SK-N-SH (cell line): ENCODE data around the gene OS9. TPM values are rescaled to one million over a fixed set of nuclear protein-coding genes. Genes with fewer than 3 reads are reported as not detected.

Source experiments
- CTCF ChIA-PET: fragments of 300-600, 350-600 bp; formaldehyde crosslinking; extraction: SDS; loops from one replicate; lab custom pipeline; 2021; lab: Yijun Ruan, JAX
- POLR2A ChIA-PET: fragments of 350-600 bp; sonication (Branson Sonifier 250); formaldehyde crosslinking; extraction: SDS; loops from one replicate; lab custom pipeline; 2020; ENCODE audit warnings: antibody characterized with exemption, inconsistent platforms; lab: Yijun Ruan, JAX
- DNase-seq: peaks from one replicate; pipeline ENCODE4 v3.0.0; 2012
- H2AFZ ChIP-seq: fragments of 200-600 bp; sonication (generic); 2 replicates; pipeline ENCODE4 v1.8.1; 2016; ENCODE audit warnings: antibody characterized with exemption, mild to moderate bottlenecking, low read depth
- H3F3A ChIP-seq: fragments of 200-600 bp; sonication (generic); replicated peaks from 2 replicates; pipeline ENCODE3; 2016; ENCODE audit warnings: antibody characterized with exemption, mild to moderate bottlenecking; ENCODE audit not compliant: insufficient read depth
- H3K27ac ChIP-seq, 2 experiments: fragments of 200-500 bp in 1 of 2; fragments of 200-600 bp in 1 of 2; sonication (Bioruptor generic) in 1 of 2; sonication (generic), shearing (Covaris generic) in 1 of 2; 2 replicates each; pipeline versions ENCODE4 v1.5.1 to v1.6.1; 2014 to 2016; ENCODE audit warnings: low read depth in 2 of 2, inconsistent platforms in 1 of 2, low read length in 1 of 2, mild to moderate bottlenecking in 1 of 2, mixed read lengths in 1 of 2
- H3K27me3 ChIP-seq: fragments of 200-600 bp; sonication (generic), shearing (Covaris generic); 2 replicates; pipeline ENCODE4 v1.6.1; 2016; ENCODE audit warnings: mixed run types; ENCODE audit not compliant: insufficient read depth
- H3K36me3 ChIP-seq, 2 experiments: fragments of 200-500 bp in 1 of 2; fragments of 200-600 bp in 1 of 2; sonication (Bioruptor generic) in 1 of 2; sonication (generic) in 1 of 2; replicated peaks in 1 of 2; 2 replicates each; pipeline versions ENCODE3 to v1.5.1; 2014 to 2016; ENCODE audit warnings: low read length in 1 of 2, mild to moderate bottlenecking in 1 of 2; ENCODE audit not compliant: insufficient read depth in 2 of 2, control insufficient read depth in 1 of 2
- H3K4me1 ChIP-seq, 2 experiments: fragments of 200-500 bp in 1 of 2; fragments of 200-600 bp in 1 of 2; sonication (Bioruptor generic) in 1 of 2; sonication (generic), shearing (Covaris generic) in 1 of 2; 2 replicates each; pipeline versions ENCODE4 v1.5.1 to v1.6.1; 2014 to 2016; ENCODE audit warnings: low read depth in 1 of 2, low read length in 1 of 2, mixed run types in 1 of 2; ENCODE audit not compliant: insufficient read depth in 2 of 2, control insufficient read depth in 1 of 2
- H3K4me2 ChIP-seq: fragments of 200-600 bp; sonication (generic), shearing (Covaris generic); 2 replicates; pipeline ENCODE4 v1.6.1; 2017; ENCODE audit warnings: mixed run types
- H3K4me3 ChIP-seq, 2 experiments: fragments of 200-500 bp in 1 of 2; fragments of 200-600 bp in 1 of 2; sonication (Bioruptor generic) in 1 of 2; sonication (generic), shearing (Covaris generic) in 1 of 2; 2 replicates each; pipeline versions ENCODE4 v1.5.1 to v1.8.1; 2014 to 2016; ENCODE audit warnings: low read depth in 2 of 2, inconsistent platforms in 1 of 2, low read length in 1 of 2, mild to moderate bottlenecking in 1 of 2, mixed read lengths in 1 of 2, moderate library complexity in 1 of 2
- H3K79me2 ChIP-seq: fragments of 200-600 bp; sonication (generic); 2 replicates; pipeline ENCODE4 v1.8.1; 2017; ENCODE audit warnings: mild to moderate bottlenecking; ENCODE audit not compliant: insufficient read depth
- H3K9ac ChIP-seq: fragments of 200-600 bp; sonication (generic); 2 replicates; pipeline ENCODE4 v1.6.1; 2017; ENCODE audit warnings: mixed run types
- H3K9me2 ChIP-seq: fragments of 200-600 bp; sonication (generic); 2 replicates; pipeline ENCODE4 v1.6.1; 2017; ENCODE audit warnings: mixed run types
- H3K9me3 ChIP-seq: fragments of 200-600 bp; sonication (generic); 2 replicates; pipeline ENCODE4 v1.6.1; 2017; ENCODE audit warnings: mixed run types, mild to moderate bottlenecking, moderate library complexity
- H4K20me1 ChIP-seq: fragments of 200-600 bp; sonication (generic); 2 replicates; pipeline ENCODE4 v1.6.1; 2017; ENCODE audit warnings: mild to moderate bottlenecking, mixed run types; ENCODE audit not compliant: insufficient read depth
- EZH2phosphoT487 ChIP-seq: fragments of 200-600 bp; sonication (generic); IDR thresholded peaks from 2 replicates; pipeline ENCODE4 v1.6.1; 2017; ENCODE audit warnings: low read depth, mixed run types, mild to moderate bottlenecking, antibody characterized with exemption, moderate library complexity, borderline replicate concordance
- FOXJ3 ChIP-seq: sonication (generic); formaldehyde crosslinking; IDR thresholded peaks from 2 replicates; pipeline ENCODE4 v1.5.1; 2020; ENCODE audit warnings: mild to moderate bottlenecking, missing genetic modification reagents
- GABPA ChIP-seq: IDR thresholded peaks from 2 replicates; pipeline ENCODE4 v1.4.0; 2012; ENCODE audit warnings: low read depth, mild to moderate bottlenecking
- MEF2A ChIP-seq: IDR thresholded peaks from 2 replicates; pipeline ENCODE4 v1.4.0; 2012; ENCODE audit warnings: low read depth, borderline replicate concordance
- MXI1 ChIP-seq: IDR thresholded peaks from 2 replicates; pipeline ENCODE4 v1.6.1; 2012; ENCODE audit warnings: mild to moderate bottlenecking, low read depth, low read length, improper control_type of control experiment
- NRF1 ChIP-seq: IDR thresholded peaks from 2 replicates; pipeline ENCODE4 v1.6.1; 2012; ENCODE audit warnings: low read depth, mild to moderate bottlenecking, low read length
- RCOR1 ChIP-seq: fragments of 150-350 bp; IDR thresholded peaks from 2 replicates; pipeline ENCODE4 v1.6.1; 2017; ENCODE audit warnings: antibody characterized with exemption, low read length
- TAF1 ChIP-seq: IDR thresholded peaks from 2 replicates; pipeline ENCODE4 v1.6.1; 2012; ENCODE audit warnings: low read depth, mild to moderate bottlenecking, low read length, moderate library complexity, borderline replicate concordance
- TCF12 ChIP-seq: IDR thresholded peaks from 2 replicates; pipeline ENCODE4 v1.4.0; 2012
- WGBS: methylation state at CpG from one replicate; pipeline ENCODE4 v1.1.6; 2017; ENCODE audit warnings: low lambda C conversion rate; 5-methylcytosine and 5-hydroxymethylcytosine counted together
- polyA plus RNA-seq, 3 experiments: library from polyadenylated mRNA; depleted of rRNA; stranded (reverse); fragments of >200 nt; gene quantifications; 2 replicates each; pipeline ENCODE4 v1.2.3, GENCODE V29; 2012
- TF ChIP-seq, protein P1 (sequence below): IDR thresholded peaks from 2 replicates; pipeline ENCODE4 v1.4.0; 2012; ENCODE audit warnings: low read depth, borderline replicate concordance
- TF ChIP-seq, protein P2 (sequence below): IDR thresholded peaks from 2 replicates; pipeline ENCODE4 v1.6.1; 2012; ENCODE audit warnings: mild to moderate bottlenecking, low read depth, low read length, moderate library complexity
- TF ChIP-seq, protein P3 (sequence below): IDR thresholded peaks from 2 replicates; pipeline ENCODE4 v1.4.0; 2012; ENCODE audit warnings: low read depth, borderline replicate concordance
- TF ChIP-seq, protein P4 (sequence below): fragments of 150-350 bp; IDR thresholded peaks from 2 replicates; pipeline ENCODE4 v1.6.1; 2016; ENCODE audit warnings: mild to moderate bottlenecking, low read depth, low read length

Gene OS9
- polyA plus RNA-seq, 1 of the 3 experiments (the other 2 are of a cell fraction), result 280 TPM

DNA sequence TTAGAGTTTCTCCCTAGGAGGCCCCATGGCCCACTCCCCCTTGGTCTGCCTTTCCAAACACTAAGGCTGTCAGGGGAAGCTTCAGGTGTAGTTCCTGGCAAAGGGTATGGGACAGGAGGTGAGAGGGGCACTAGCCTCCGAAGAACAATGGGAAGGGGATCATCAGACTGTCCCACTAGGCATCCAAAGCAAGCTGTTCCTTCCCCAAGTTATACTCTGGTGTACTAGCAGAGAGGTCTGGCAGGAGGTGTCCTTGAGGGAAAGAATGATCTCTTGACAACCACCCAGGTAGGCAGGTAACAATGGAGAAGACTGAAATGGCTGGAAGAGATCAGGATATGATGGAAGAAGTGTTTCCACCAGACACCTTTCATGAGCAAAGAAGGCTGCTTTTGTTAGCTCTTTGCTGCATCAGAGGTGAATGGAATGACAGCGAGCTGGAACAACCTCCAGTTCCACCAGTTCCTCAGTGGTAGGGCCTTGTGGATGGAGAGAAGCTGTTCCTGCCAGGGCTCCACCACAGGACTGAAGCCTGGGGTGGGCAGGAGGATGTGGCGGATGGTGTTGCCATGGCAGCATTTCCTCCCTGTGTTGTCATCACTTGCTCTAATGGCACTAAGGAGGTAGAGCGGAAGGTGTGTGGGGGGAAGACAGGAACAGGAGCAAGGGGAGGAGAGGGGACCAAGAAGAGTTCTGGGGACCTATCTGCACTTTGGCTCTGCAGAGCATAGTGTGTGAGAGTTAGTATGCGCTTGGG, 46.9 kb downstream of the OS9 start:
- peaks cover 0 to 32% of the 10 kb centered on the region in 2 experiments; a peak in 2 of 4 replicates for H3K4me1 ChIP-seq
- ChIA-PET POLR2A (no interaction called here), CTCF (interaction anchor here (1.0 to 2.2 kb wide), 4 partner anchors 15 to 157 kb away, joined by 3 to 7 read pairs (median 5); partner anchors contain the start of gene B4GALNT1)
- no peaks in the 10 kb centered on the region for H3K27me3 ChIP-seq
- H4K20me1 ChIP-seq, result no peaks in the 10 kb centered on the region
- peaks cover 16% of the 10 kb centered on the region for H3F3A ChIP-seq
- H2AFZ ChIP-seq, result no peak overlapping the region
- no peak for DNase-seq
- H3K79me2 ChIP-seq, result no peaks in the 10 kb centered on the region; the same call in 1 of the 2 replicates
- no peak overlapping the region for H3K4me3 ChIP-seq
- H3K4me2 ChIP-seq, result no peak overlapping the region
- H3K9me2 ChIP-seq, result no peaks in the 10 kb centered on the region
- no peak overlapping the region for H3K9ac ChIP-seq
- no peaks in the 10 kb centered on the region for H3K36me3 ChIP-seq
- 90% methylated on average over 4 of the region's 5 CpGs for WGBS
- no peak overlapping the region for H3K27ac ChIP-seq
- H3K9me3 ChIP-seq, result no peaks in the 10 kb centered on the region
- TF ChIP-seq, protein P1, sequence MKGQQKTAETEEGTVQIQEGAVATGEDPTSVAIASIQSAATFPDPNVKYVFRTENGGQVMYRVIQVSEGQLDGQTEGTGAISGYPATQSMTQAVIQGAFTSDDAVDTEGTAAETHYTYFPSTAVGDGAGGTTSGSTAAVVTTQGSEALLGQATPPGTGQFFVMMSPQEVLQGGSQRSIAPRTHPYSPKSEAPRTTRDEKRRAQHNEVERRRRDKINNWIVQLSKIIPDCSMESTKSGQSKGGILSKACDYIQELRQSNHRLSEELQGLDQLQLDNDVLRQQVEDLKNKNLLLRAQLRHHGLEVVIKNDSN, result no peak
- no peak for TF ChIP-seq TCF12
- TF ChIP-seq MEF2A, result no peak
- TF ChIP-seq, protein P2, sequence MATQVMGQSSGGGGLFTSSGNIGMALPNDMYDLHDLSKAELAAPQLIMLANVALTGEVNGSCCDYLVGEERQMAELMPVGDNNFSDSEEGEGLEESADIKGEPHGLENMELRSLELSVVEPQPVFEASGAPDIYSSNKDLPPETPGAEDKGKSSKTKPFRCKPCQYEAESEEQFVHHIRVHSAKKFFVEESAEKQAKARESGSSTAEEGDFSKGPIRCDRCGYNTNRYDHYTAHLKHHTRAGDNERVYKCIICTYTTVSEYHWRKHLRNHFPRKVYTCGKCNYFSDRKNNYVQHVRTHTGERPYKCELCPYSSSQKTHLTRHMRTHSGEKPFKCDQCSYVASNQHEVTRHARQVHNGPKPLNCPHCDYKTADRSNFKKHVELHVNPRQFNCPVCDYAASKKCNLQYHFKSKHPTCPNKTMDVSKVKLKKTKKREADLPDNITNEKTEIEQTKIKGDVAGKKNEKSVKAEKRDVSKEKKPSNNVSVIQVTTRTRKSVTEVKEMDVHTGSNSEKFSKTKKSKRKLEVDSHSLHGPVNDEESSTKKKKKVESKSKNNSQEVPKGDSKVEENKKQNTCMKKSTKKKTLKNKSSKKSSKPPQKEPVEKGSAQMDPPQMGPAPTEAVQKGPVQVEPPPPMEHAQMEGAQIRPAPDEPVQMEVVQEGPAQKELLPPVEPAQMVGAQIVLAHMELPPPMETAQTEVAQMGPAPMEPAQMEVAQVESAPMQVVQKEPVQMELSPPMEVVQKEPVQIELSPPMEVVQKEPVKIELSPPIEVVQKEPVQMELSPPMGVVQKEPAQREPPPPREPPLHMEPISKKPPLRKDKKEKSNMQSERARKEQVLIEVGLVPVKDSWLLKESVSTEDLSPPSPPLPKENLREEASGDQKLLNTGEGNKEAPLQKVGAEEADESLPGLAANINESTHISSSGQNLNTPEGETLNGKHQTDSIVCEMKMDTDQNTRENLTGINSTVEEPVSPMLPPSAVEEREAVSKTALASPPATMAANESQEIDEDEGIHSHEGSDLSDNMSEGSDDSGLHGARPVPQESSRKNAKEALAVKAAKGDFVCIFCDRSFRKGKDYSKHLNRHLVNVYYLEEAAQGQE, result no peak
- TF ChIP-seq FOXJ3, result no peak
- no peak for TF ChIP-seq RCOR1
- no peak for TF ChIP-seq GABPA

DNA sequence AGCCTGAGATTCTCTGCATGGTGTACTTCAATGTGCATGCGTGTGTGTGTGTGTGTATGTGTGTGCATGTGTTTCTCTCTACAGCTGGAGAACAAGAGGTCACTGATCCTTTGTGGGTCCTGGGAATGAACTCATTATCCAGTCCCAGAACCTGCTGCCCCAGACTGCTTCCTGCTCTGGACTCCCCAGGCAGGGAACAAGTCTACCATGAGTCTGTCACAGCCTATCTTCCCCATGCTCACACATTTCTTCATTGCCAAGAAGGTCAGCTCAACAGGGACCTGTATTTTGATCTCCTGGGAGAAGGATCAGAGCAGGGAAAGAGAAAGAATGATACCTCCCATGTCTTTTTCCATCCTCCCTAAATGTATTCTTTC, 47.5 kb downstream of the OS9 start:
- H3K9ac ChIP-seq, result no peak overlapping the region
- POLR2A ChIA-PET, result no interaction called here
- no peak for TF ChIP-seq TAF1
- TF ChIP-seq, protein P3, sequence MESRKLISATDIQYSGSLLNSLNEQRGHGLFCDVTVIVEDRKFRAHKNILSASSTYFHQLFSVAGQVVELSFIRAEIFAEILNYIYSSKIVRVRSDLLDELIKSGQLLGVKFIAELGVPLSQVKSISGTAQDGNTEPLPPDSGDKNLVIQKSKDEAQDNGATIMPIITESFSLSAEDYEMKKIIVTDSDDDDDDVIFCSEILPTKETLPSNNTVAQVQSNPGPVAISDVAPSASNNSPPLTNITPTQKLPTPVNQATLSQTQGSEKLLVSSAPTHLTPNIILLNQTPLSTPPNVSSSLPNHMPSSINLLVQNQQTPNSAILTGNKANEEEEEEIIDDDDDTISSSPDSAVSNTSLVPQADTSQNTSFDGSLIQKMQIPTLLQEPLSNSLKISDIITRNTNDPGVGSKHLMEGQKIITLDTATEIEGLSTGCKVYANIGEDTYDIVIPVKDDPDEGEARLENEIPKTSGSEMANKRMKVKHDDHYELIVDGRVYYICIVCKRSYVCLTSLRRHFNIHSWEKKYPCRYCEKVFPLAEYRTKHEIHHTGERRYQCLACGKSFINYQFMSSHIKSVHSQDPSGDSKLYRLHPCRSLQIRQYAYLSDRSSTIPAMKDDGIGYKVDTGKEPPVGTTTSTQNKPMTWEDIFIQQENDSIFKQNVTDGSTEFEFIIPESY, result no peak
- TF ChIP-seq, protein P2, result no peak
- TF ChIP-seq RCOR1, result no peak
- no peak for TF ChIP-seq MXI1
- TF ChIP-seq GABPA, result no peak
- TF ChIP-seq EZH2phosphoT487, result no peak
- no peak for TF ChIP-seq NRF1
- TF ChIP-seq, protein P4, sequence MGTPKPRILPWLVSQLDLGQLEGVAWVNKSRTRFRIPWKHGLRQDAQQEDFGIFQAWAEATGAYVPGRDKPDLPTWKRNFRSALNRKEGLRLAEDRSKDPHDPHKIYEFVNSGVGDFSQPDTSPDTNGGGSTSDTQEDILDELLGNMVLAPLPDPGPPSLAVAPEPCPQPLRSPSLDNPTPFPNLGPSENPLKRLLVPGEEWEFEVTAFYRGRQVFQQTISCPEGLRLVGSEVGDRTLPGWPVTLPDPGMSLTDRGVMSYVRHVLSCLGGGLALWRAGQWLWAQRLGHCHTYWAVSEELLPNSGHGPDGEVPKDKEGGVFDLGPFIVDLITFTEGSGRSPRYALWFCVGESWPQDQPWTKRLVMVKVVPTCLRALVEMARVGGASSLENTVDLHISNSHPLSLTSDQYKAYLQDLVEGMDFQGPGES, result no peak

More for the DNA sequence above, 47.5 kb downstream of the OS9 start:
- Histone ChIP-seq H3K9me3 (no peaks in the 10 kb centered on the region), H3F3A (peaks cover 19% of the 10 kb centered on the region), H3K4me1 (peaks cover 0 to 33% of the 10 kb centered on the region in 2 experiments; a peak in 3 of 4 replicates), H3K36me3 (peaks cover 2 to 3% of the 10 kb centered on the region in 2 experiments), H3K27me3 (no peaks in the 10 kb centered on the region), H3K27ac (no peak overlapping the region), H3K4me3 (no peak overlapping the region), H2AFZ (no peak overlapping the region), H3K79me2 (no peaks in the 10 kb centered on the region; the same call in 1 of the 2 replicates), H4K20me1 (no peaks in the 10 kb centered on the region), H3K9me2 (no peaks in the 10 kb centered on the region), H3K4me2 (no peak overlapping the region)
- 90% methylated on average over 1 of the region's 1 CpG for WGBS
- CTCF ChIA-PET, result interaction anchor here (0.6 to 2.2 kb wide), 4 partner anchors 15 to 1316 kb away, joined by 3 to 7 read pairs (median 5); no protein-coding TSS in a partner anchor
- no peak for DNase-seq
